Measurements from ENCODE around the gene YIPF2.

DNA sequence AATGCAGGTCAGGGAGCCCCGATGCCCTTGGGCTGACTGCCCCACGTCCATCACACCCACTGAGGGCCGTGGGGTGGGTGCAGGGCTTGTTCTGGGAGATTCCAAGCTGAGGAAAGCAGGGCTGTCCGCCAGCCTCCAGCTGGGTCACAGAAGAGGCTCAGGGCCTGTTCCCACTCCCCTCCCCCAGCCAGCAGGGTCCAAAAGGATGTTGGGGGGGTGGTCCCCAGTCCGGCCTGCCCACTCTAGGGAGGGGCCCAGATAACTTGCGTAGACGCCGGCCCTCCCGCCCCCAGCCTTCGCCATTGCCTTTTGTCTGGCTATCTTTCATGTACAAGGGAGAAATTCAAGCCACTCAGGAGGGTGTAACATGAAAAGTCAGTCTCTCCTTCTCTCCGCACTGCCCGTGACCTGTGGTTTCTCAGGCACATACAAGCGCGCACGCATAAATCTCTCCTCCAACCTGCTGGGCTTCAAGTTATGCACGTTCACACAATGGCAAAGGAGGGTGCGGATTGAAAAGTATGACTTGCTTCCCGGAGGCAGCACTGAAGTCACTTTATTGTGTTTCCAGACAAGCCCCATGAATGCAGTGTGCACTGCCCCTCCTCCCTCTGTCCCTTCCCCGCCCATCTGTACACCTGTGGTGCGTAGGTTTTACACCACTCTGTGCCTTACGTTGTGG is 36.9 kb downstream of the YIPF2 start:
- TF ChIP-seq, protein P1, sequence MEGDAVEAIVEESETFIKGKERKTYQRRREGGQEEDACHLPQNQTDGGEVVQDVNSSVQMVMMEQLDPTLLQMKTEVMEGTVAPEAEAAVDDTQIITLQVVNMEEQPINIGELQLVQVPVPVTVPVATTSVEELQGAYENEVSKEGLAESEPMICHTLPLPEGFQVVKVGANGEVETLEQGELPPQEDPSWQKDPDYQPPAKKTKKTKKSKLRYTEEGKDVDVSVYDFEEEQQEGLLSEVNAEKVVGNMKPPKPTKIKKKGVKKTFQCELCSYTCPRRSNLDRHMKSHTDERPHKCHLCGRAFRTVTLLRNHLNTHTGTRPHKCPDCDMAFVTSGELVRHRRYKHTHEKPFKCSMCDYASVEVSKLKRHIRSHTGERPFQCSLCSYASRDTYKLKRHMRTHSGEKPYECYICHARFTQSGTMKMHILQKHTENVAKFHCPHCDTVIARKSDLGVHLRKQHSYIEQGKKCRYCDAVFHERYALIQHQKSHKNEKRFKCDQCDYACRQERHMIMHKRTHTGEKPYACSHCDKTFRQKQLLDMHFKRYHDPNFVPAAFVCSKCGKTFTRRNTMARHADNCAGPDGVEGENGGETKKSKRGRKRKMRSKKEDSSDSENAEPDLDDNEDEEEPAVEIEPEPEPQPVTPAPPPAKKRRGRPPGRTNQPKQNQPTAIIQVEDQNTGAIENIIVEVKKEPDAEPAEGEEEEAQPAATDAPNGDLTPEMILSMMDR (IDR thresholded peaks at IDR 0.05) = no peak
- peak; percentile 12 to 16 for TF ChIP-seq POLR2A (IDR thresholded peaks at IDR 0.05)

Measured in Peyer's patch (tissue), 4 donors.